KMS-11 (cell line): Measurements from ENCODE around the gene PHF21A.

Experiments
- H2AFZ ChIP-seq: fragments of 200-600 bp; sonication (generic); 2 replicates; pipeline ENCODE4 v1.6.1; 2016; ENCODE audit warnings: antibody characterized with exemption, mixed run types, low read depth
- H3K27ac ChIP-seq: fragments of 200-600 bp; sonication (generic); 2 replicates; pipeline ENCODE4 v1.6.1; 2016; ENCODE audit warnings: mild to moderate bottlenecking, mixed run types
- H3K27me3 ChIP-seq: fragments of 200-600 bp; sonication (generic); 2 replicates; pipeline ENCODE4 v1.6.1; 2017; ENCODE audit warnings: mild to moderate bottlenecking, low read depth, mixed run types, moderate library complexity; ENCODE audit not compliant: insufficient read depth
- H3K36me3 ChIP-seq: fragments of 200-600 bp; sonication (generic); 2 replicates; pipeline ENCODE4 v1.6.1; 2017; ENCODE audit warnings: mild to moderate bottlenecking, mixed run types; ENCODE audit not compliant: insufficient read depth
- H3K4me1 ChIP-seq: fragments of 200-600 bp; sonication (generic); 2 replicates; pipeline ENCODE4 v1.6.1; 2016; ENCODE audit warnings: mild to moderate bottlenecking, low read depth, mixed run types; ENCODE audit not compliant: poor library complexity, severe bottlenecking
- H3K4me2 ChIP-seq: fragments of 200-600 bp; sonication (generic); 2 replicates; pipeline ENCODE4 v1.7.0; 2016; ENCODE audit warnings: mild to moderate bottlenecking, mixed run types
- H3K4me3 ChIP-seq: fragments of 200-600 bp; sonication (generic); IDR thresholded peaks from 2 replicates; pipeline ENCODE4 v1.6.1; 2017; ENCODE audit warnings: low read depth, low read length, mixed read lengths; ENCODE audit not compliant: insufficient read depth
- H3K79me2 ChIP-seq: fragments of 200-600 bp; sonication (generic); 2 replicates; pipeline ENCODE4 v1.6.1; 2016; ENCODE audit warnings: low read depth, mixed run types; ENCODE audit not compliant: insufficient read depth
- H3K9ac ChIP-seq: fragments of 200-600 bp; sonication (generic); 2 replicates; pipeline ENCODE4 v1.6.1; 2016; ENCODE audit warnings: mild to moderate bottlenecking, mixed run types
- H4K20me1 ChIP-seq: fragments of 200-600 bp; sonication (generic); 2 replicates; pipeline ENCODE4 v1.6.1; 2016; ENCODE audit warnings: mild to moderate bottlenecking, mixed run types; ENCODE audit not compliant: insufficient read depth
- CTCF ChIP-seq: fragments of 200-600 bp; sonication (generic); conservative IDR thresholded peaks from 2 replicates; pipeline ENCODE4 v1.6.1; 2017; ENCODE audit warnings: low read depth, mild to moderate bottlenecking, antibody characterized with exemption, low read length, moderate library complexity, mixed read lengths

PHF21A gene

DNA sequence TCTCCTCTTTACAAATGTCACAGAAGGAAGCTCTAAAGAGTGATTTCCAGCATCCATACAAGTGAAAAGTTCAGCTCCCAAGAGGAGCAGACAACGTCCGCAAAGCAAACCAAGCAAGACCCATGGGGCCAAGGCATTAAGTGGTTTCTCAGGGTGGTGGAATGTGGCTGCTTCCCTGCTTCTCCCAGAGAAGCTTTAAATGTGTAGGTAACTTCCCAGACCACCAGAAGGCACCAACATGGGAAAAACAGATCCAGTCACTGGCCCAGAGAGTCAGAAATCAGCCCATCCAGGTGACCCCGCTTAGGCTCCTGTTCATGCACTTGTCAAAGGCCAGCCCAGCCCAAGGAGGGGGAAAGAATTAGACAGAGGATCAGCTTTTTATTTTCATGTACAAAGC, 13.3 kb upstream of the PHF21A start:
- Histone ChIP-seq H3K27ac (no peak overlapping the region), H3K9ac (no peak overlapping the region), H4K20me1 (no peaks in the 10 kb centered on the region), H3K4me3 (no peak overlapping the region), H3K4me1 (no peaks in the 10 kb centered on the region), H3K4me2 (no peak overlapping the region), H3K36me3 (no peaks in the 10 kb centered on the region), H3K27me3 (no peaks in the 10 kb centered on the region), H3K79me2 (no peaks in the 10 kb centered on the region), H2AFZ (no peak overlapping the region)
- TF ChIP-seq CTCF = no peak

DNA sequence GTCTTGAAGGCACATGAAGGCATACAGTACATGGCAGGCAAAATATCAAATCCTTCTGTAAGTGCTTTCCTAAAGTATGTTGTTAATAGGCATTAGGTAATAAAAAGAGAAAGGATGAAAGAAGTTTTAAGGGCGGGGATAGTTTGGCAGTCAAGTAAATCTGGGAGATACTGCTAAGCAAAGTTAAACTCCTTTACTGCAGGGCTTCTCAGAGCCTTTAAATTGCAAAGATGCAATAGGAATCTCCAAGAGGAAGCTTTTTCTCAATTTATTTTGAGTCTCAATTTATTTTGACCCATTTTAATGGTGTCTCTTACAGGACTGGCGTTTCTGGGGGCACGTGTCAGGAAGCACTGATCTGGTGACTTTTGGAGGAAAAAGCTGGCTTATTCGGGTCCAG, 12.8 kb upstream of the PHF21A start:
- H3K4me3 ChIP-seq = no peak overlapping the region
- no peaks in the 10 kb centered on the region for H3K4me1 ChIP-seq
- H2AFZ ChIP-seq = no peak overlapping the region
- no peak overlapping the region for H3K9ac ChIP-seq
- no peaks in the 10 kb centered on the region for H3K27me3 ChIP-seq
- no peak overlapping the region for H3K4me2 ChIP-seq
- TF ChIP-seq CTCF = no peak
- H3K27ac ChIP-seq = no peak overlapping the region
- no peaks in the 10 kb centered on the region for H3K79me2 ChIP-seq
- H4K20me1 ChIP-seq = no peaks in the 10 kb centered on the region
- no peaks in the 10 kb centered on the region for H3K36me3 ChIP-seq

GRCh38 chr11:46133119-46133518, 11.9 kb upstream of the PHF21A start:
- Histone ChIP-seq H3K36me3 (no peaks in the 10 kb centered on the region), H3K79me2 (no peaks in the 10 kb centered on the region), H3K27me3 (no peaks in the 10 kb centered on the region), H4K20me1 (no peaks in the 10 kb centered on the region), H3K9ac (no peak overlapping the region), H3K4me3 (no peak overlapping the region), H3K4me1 (no peaks in the 10 kb centered on the region), H2AFZ (no peak overlapping the region), H3K4me2 (no peak overlapping the region), H3K27ac (no peak overlapping the region)
- TF ChIP-seq CTCF = no peak

DNA sequence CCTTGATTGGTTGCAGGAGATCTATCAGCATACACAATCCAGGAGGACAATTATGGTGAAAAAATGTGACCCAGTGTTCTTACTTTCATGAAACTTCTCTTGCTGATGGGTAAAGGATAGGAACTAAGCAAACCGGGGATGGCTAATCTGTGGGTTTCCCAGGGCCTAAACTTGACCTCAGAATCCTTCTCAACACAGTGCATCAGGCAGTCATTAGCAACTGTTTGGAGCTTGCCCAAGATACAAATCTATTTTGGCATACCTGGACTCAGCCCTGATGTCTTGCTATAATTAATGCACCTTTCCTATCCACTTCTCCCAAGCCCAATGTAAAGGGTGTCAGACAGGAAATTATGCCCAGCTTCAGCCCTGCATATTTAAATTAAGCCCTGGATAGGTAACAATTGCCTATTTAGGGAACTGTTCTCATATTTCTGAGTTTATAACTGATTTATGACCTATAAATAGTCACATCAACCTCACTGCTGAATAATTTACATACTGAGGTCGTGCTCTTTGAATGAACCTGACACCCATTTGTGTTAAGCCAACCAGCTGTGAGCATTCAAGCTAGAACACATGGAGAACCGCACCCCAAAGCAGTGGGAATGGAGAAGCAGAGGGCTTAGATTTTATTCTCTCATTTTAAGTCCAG, 9.2 kb upstream of the PHF21A start:
- no peak overlapping the region for H3K4me2 ChIP-seq
- no peak overlapping the region for H3K27ac ChIP-seq
- H3K79me2 ChIP-seq = no peaks in the 10 kb centered on the region
- no peaks in the 10 kb centered on the region for H4K20me1 ChIP-seq
- H3K4me3 ChIP-seq = no peak overlapping the region
- peaks cover 14% of the 10 kb centered on the region for H3K4me1 ChIP-seq
- TF ChIP-seq CTCF = no peak
- no peak overlapping the region for H2AFZ ChIP-seq
- H3K36me3 ChIP-seq = no peaks in the 10 kb centered on the region
- no peaks in the 10 kb centered on the region for H3K27me3 ChIP-seq
- H3K9ac ChIP-seq = no peak overlapping the region
